HG03521 (cell line): ENCODE results near the gene RBBP9.
A peak's percentile ranks its signal among the peaks of the same experiment; 100 is the strongest.
"Not testable (repeated sequence)": the region's sequence is repeated elsewhere in the genome, so short reads cannot be mapped to it uniquely, and the experiment has no call there.

Source experiments
- ATAC-seq: cut with Tn5 transposase; IDR thresholded peaks from one replicate; pipeline ENCODE4 v1.9.1; 2021; ENCODE audit warnings: mild to moderate bottlenecking, moderate library complexity; ENCODE audit not compliant: unreplicated experiment

RBBP9 gene

DNA sequence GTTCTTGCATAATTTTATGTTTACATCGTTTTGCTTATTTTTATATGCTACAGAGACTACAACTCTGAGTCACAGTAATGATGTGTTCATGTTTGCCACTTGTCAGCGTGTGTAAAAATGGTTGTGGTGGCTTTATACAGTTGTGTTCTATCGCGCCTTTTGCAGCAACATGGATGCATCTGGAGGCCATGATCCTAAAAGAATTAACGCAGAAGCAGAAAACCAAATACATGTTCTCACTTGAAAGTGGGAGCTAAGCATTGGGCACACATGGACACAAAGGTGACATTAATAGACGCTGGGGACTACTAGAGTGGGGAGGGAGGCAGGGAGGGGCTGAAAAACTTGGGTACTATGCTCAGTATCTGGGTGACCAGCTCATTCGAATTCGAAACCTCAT is 9.7 kb upstream of the RBBP9 start:
- no peak for ATAC-seq

DNA sequence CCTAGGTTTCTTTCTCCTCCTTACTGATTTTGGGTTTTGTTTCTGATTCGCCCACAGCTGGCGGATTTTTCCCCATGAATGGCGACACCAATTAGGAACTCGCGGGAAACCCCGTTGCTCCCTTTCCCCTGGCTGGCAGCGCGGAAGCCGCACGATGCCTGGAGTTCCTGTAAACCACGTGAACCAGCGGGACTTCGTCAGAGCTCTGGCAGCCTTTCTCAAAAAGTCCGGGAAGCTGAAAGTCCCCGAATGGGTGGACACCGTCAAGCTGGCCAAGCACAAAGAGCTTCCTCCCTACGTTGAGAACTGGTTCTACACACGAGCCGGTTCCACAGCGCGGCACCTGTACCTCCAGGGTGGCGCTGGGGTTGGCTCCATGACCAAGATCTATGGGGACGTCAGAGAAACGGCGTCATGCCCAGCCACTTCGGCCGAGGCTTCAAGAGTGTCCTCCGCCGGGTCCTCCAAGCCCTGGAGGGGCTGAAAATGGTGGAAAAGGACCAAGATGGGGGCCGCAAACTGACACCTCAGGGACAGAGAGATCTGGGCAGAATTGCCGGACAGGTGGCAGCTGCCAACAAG is 7.5 kb upstream of the RBBP9 start:
- ATAC-seq: no peak

DNA sequence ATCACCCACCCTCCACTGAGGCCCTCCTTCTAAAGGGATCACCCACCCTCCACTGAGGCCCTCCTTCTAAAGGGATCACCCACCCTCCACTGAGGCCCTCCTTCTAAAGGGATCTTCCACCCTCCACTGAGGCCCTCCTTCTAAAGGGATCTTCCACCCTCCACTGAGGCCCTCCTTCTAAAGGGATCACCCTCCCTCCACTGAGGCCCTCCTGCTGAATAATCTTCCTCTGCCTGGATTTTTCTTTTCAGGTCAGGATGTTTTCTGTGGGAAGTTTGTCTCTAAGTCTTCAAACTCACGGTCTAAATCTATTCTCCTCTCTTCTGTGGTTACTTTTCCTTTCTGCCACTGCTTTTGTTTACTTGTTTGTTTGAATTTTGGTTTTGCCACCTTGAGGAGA is 4.6 kb upstream of the RBBP9 start:
- ATAC-seq: not testable (repeated sequence)

DNA sequence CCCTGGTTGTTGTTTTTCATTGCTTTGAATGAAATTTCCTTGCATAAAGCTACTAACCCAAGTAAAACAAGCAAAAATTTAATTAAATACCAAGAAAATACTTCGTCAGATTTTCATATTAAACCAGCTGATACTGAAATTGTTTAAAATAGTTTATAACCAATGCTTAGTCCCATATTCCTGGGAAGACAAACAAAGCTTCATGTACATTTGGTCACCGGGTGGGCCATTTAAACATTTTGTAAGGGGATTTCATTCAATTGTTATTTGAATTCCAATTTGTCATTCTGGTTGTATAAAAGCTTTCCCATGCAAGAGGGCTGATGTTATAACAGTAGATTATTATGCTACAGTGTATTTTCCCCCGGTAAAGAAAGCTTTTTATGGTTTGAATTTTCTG is 578 bp upstream of the RBBP9 start:
- no peak for ATAC-seq

DNA sequence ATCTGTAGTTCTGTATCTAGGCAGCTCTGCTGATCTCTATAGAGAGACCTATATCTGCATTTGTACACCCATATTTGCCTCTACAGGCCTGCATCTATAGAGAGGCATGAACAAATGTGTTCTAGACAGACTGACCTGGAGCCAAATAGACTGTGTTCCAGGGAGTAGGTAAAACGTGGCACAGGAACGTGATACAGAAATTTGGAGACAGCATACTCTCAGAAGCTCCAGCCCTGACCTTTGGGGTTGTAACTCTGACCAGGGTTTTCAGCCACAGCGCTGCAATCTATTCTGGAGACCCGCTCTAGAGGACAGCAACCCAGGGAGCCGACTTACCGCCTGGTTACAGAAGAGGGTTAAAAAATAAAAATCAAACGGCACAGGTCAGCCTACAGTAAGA is 983 bp downstream of the RBBP9 start:
- ATAC-seq: no peak

DNA sequence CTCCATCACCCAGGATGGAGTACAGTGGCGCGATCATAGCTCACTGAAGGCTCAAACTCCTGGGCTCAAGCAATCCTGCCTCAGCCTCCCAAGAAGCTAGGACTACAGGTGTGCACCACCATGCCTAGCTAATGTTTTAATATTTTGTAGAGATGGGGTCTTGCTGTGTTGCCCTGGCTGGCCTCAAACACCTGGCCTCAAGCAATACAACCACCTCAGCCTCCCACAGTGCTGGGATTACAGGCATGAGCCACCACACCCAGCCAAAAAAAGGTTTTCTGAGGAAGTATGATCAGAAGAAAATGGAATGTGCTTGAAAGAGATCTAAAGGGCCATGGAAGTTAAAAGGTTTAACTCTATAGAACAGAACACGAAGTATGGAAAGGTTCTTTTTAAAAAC is 8.7 kb downstream of the RBBP9 start:
- ATAC-seq: no peak

DNA sequence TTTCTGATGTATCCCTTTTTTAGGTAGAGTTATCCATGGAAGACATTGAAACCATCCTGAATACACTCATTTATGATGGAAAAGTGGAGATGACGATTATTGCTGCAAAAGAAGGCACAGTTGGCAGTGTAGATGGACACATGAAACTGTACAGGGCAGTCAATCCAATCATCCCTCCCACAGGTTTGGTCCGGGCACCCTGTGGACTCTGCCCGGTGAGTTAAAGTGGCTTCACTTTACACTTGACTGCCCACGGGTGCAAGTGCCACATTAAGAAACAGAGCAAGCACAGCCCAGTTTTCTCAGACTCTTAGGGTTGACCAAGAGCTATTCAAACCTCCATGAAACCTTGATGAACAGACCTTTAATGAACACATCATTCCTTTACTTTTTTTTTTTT is 15.4 kb downstream of the RBBP9 start:
- ATAC-seq: no peak

DNA sequence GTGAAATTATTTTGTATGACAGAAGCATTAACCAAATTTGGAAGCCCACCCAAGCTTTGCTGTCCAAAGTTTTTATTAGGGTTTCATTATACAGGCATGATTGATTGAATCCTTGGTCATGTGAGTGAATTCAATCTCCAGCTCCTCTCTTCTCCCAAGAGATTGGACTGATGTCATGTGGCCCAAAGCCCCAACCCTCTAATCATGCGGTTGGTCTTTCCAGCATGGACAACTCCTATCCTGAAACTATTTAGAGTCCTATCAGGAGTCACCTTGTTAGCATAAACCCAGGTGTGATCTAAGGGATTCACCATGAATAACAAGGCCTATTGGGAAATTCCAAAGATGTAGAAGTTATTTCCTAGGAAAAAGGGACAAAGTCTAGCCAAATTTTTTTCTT is 19.2 kb downstream of the RBBP9 start:
- no peak for ATAC-seq

DNA sequence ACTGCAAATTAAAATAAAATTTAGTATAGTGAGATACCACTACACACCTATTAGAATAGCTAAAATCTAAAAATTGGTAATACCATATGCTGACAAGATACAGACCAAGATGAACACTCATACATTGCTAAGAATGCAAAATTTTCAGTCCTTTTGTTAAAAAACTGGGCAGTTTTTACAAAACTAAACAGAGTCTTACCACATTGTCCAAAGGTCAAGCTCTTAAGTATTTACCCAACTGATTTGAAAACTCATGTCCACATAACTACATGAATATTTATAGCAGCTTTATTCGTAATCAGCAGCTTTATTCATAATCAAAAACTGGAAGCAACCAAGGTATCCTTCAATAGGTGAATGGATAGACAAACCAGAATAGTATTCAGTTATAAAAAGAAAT is 19.8 kb downstream of the RBBP9 start:
- no peak for ATAC-seq

DNA sequence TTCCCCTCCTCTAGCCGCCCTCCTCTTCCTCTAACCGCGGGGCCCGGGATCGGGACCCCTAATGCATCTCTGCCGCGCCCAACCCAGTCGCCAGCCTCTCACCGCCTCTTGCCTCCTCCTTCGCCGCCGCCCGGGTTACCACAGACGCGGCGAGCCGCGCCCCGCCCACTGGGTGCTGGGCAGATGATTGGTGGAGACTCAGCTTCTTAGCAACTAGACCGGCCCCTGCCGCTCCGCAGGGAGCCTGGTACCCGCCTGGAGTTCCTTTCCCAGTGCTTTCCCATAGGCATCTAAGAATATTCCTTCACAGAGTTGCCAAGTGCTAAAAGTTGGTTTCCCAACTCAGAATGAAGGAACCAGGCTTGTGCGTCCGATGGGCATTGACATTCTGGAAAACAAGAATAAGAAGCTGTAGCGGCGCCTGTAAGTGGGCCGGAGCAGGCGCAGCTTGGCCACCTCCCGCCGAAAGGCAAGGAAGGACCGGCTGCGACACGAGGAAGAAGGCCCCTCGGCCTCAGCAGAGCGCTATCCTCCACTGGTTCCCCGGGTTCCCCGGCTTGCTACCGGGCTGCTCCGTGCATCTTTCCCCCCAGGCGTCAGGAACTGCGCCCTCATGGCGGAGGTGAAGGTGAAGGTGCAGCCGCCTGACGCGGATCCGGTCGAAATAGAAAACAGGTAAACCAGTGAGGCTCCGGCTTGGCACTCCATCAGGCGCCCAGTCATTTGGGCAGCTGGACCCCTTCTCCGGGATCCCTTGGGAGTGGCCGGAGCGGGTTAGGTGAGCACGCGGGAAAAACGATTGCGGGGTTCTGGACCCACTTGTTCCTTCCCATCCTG is 29.9 kb downstream of the RBBP9 start, which contains the start of the genes DZANK1 and POLR3F:
Gene DZANK1, minus strand, starts transcription at position 137 of the 837 bp plus-strand sequence. CDS start 1,672 bp downstream, outside the sequence.
Gene POLR3F, plus strand, starts transcription at position 497 of the 837 bp plus-strand sequence. Its CDS starts 117 bp downstream, at position 614.
- ATAC-seq: peak; percentile 98

DNA sequence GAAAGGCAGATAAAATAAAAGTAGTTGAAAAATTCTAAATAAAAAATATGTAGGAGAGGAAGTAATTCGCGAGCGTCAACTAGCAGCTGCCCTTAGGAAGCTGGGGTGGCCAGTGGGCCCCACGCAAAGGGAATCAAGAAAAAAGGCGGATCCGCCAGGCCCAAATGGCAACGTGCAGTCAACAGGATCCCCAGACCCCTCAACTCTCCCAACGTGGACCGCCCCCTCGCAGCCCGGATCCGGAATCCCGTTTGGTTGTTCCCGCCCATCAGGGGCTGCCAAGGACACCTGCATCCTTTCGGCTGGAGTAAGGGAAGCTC is 30.5 kb downstream of the RBBP9 start:
- no peak for ATAC-seq

DNA sequence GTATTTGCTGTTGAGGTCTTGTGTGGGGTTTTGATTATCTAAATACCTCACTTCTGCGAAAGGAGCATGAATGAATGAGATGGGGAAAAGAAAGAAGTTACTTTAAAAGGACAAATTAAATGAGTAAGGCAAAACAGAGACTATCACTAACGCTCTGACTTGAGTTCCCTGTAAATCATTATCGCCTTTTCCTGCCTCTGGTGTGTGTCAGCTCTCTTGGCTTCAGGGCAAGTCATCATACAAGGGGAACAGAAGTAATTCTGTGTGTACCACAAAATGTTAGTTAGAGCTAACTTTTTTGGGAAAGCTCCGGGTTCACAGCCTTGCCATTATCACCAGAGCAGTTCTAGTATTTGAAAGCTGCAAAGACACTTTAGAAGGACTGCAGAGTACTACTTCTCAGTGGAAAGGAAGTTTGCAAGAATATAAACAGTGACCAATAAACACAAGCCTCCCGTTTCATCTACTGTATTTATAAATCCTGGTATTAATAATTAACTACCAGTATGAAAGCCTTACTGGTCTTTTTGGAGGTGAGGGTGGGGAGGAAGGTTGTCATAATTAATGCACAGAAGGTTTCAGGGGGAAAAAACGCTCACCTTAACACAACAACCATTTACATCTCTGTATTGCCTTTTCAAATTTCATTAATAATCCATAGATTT is 31.4 kb downstream of the RBBP9 start:
- no peak for ATAC-seq

DNA sequence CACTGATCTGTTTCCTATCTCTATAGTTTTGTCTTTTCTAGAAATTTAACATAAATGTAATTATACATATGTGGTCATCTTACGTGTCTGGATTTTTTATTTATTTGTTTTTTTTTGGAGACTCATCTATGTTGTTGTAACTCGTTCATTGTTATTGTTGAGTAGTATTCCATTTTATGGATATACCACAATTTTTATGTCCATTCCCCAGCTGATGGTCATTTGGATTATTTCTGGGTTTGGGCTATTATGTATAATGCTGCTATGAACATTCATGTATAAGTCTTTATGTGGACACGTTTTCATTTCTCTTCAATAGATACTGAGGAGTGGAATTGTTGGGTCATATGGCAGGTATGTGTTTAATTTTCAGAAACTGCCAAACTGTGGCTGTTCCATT is 40.4 kb downstream of the RBBP9 start:
- ATAC-seq: no peak

DNA sequence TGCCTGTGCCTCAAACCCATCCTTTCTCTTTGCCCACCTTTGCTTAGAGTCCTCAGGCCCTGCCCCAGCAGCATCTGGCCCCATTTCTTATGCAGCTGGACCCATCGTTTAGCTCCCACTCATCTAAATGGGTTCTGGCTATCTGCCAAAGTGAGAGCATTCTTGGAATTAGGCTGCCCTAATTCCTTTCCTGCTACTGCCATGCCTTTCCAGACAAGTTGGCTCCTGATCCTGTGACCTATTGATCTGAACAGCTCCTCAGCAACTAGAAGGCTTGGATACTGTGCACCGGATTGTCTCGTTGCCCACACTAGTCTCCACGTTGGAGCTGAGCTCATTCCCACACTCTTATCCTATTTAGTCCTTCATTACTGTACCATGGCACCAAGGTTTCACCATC is 53.1 kb downstream of the RBBP9 start:
- ATAC-seq: no peak

DNA sequence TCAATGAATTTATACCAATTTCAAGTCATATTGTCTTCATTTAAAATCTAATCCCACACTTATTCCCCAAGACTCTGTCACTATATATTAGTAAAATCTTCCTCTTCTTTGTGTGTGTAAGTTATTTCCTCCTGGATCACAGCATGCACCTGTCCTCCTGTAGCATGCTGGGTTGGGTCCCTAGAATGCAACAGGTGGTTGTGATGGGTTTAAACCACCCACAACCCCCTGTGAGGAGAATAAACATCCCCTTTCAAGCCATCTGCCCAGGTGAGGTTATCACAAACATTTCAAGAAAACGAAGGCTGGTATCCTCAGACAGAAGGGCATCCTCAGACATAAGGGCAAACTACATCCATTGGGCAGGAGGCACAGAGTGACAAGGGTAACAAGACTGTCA is 56.6 kb downstream of the RBBP9 start:
- ATAC-seq: no peak

DNA sequence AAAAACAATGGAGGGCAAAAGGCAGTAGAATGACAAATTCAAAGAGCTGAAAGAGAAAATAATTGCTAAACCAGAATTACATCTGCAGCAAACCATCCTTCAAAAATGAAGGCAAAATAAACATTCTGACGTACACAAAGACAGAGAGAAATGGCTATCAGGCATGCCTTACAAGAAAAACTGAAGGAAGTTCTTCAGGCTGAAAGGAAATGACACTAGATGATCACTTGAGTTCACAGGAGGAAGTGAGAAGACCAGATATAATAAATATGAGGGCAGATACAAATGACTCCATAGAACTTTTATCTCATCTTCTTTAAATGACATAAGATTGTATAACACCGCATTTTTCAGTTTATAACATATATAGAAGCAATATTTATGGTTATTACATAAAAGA is 60.2 kb downstream of the RBBP9 start:
- ATAC-seq: no peak
